ENCODE results near the gene RIBC2.

DNA sequence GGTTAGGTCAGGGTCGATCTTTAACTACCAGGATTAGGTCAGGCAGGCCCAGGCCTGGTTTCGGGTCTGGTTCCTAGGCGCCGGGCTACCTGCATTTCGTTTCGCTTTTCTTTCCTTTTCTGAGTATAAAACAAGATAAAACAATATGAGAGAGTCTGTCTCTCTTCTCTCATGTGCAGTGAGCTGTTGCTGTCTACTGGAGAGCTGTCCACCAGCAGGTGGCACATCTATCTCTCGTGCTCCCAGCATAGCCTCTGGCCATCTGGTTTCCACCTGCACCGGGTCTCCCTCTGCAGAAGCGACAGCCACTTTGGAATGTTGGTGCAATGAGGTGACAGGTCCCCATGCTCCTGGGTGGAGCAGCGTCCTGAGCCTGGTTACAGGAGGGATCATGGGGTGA, 27.6 kb downstream of the RIBC2 start:
- TF ChIP-seq ELK1 (IDR thresholded peaks at IDR 0.05; ENCODE audit: low read depth, low read length), result no peak
- TF ChIP-seq SMC3 (IDR thresholded peaks at IDR 0.05), result peak; percentile 77
- no peak for TF ChIP-seq RFX5 (IDR thresholded peaks at IDR 0.05)
- TF ChIP-seq, protein P1, sequence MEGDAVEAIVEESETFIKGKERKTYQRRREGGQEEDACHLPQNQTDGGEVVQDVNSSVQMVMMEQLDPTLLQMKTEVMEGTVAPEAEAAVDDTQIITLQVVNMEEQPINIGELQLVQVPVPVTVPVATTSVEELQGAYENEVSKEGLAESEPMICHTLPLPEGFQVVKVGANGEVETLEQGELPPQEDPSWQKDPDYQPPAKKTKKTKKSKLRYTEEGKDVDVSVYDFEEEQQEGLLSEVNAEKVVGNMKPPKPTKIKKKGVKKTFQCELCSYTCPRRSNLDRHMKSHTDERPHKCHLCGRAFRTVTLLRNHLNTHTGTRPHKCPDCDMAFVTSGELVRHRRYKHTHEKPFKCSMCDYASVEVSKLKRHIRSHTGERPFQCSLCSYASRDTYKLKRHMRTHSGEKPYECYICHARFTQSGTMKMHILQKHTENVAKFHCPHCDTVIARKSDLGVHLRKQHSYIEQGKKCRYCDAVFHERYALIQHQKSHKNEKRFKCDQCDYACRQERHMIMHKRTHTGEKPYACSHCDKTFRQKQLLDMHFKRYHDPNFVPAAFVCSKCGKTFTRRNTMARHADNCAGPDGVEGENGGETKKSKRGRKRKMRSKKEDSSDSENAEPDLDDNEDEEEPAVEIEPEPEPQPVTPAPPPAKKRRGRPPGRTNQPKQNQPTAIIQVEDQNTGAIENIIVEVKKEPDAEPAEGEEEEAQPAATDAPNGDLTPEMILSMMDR (IDR thresholded peaks at IDR 0.05), result peak; percentile 62
- no peak for TF ChIP-seq POLR2A (IDR thresholded peaks at IDR 0.05; ENCODE audit: low read length)
- no peak for TF ChIP-seq BHLHE40 (IDR thresholded peaks at IDR 0.05; ENCODE audit: low read depth, low read length)
- TF ChIP-seq, protein P2, sequence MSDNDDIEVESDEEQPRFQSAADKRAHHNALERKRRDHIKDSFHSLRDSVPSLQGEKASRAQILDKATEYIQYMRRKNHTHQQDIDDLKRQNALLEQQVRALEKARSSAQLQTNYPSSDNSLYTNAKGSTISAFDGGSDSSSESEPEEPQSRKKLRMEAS (IDR thresholded peaks at IDR 0.05), result peak; percentile 53
- TF ChIP-seq RAD21 (conservative IDR thresholded peaks at IDR 0.05 in 1 of 2, IDR thresholded peaks at IDR 0.05 in 1 of 2), result peak; percentile 67 to 74
